H1 (cell line): ENCODE data around the gene STPG1. TPM values are rescaled to one million over a fixed set of nuclear protein-coding genes. Genes with fewer than 3 reads are reported as not detected.

Experiments
- CTCF ChIA-PET: fragments of 300-600 bp; sonication (Branson Sonifier 250); formaldehyde crosslinking; loops from one replicate; lab custom pipeline; 2021; ENCODE audit not compliant: partially characterized antibody; lab: Charles Lee
- POLR2A ChIA-PET: fragments of 300-600 bp; sonication (Branson Sonifier 250); formaldehyde crosslinking; loops from one replicate; lab custom pipeline; 2021; ENCODE audit warnings: inconsistent platforms; ENCODE audit not compliant: partially characterized antibody; lab: Charles Lee
- DNase-seq, 2 experiments: peaks; one replicate each; pipeline versions ENCODE4 v3.0.0 to v3.0.0-alpha.2; 2010 to 2022; ENCODE audit warnings: low spot score in 2 of 2, low read depth in 1 of 2, mixed read lengths in 1 of 2
- FAIRE-seq: peaks from 2 replicates; lab custom pipeline; 2011; peaks lifted over from hg19 to GRCh38; lab: Jason Lieb, UNC
- H2AFZ ChIP-seq: 2 replicates; pipeline ENCODE4 v1.8.1; 2012; ENCODE audit warnings: low read length, inconsistent platforms
- H2AK5ac ChIP-seq: 2 replicates; pipeline ENCODE4 v1.6.1; 2013; ENCODE audit warnings: low read depth, low read length
- H2BK120ac ChIP-seq: replicated peaks from 2 replicates; pipeline ENCODE3; 2013; ENCODE audit warnings: low read depth, low read length, inconsistent platforms
- H2BK12ac ChIP-seq: 2 replicates; pipeline ENCODE4 v1.6.1; 2013; ENCODE audit warnings: low read depth, low read length
- H2BK15ac ChIP-seq: 2 replicates; pipeline ENCODE4 v1.6.1; 2013; ENCODE audit warnings: low read length
- H2BK20ac ChIP-seq: 2 replicates; pipeline ENCODE4 v1.6.1; 2013; ENCODE audit warnings: low read length
- H2BK5ac ChIP-seq: 2 replicates; pipeline ENCODE4 v1.6.1; 2013; ENCODE audit warnings: low read depth, low read length
- H3K14ac ChIP-seq: 2 replicates; pipeline ENCODE4 v1.6.1; 2013; ENCODE audit warnings: inconsistent platforms; ENCODE audit not compliant: insufficient read length
- H3K18ac ChIP-seq: 2 replicates; pipeline ENCODE4 v1.6.1; 2013; ENCODE audit warnings: low read length; ENCODE audit errors: extremely low read depth
- H3K23ac ChIP-seq: 2 replicates; pipeline ENCODE4 v1.6.1; 2013; ENCODE audit warnings: inconsistent platforms; ENCODE audit not compliant: insufficient read length
- H3K23me2 ChIP-seq: 2 replicates; pipeline ENCODE4 v1.6.1; 2013; ENCODE audit warnings: low read depth, low read length
- H3K27ac ChIP-seq: 2 replicates; pipeline ENCODE4 v1.6.1; 2011; ENCODE audit warnings: low read depth, low read length, inconsistent platforms
- H3K27me3 ChIP-seq, 4 experiments: replicated peaks in 1 of 4; 1 replicate in 1 of 4; 2 replicates in 3 of 4; pipeline versions ENCODE4 v1.6.1 to v1.8.1; 2011 to 2013; ENCODE audit warnings: low read length in 3 of 4, mild to moderate bottlenecking in 3 of 4, inconsistent platforms in 2 of 4, mixed read lengths in 2 of 4, moderate library complexity in 1 of 4; ENCODE audit not compliant: control insufficient read depth in 3 of 4, insufficient read depth in 3 of 4; ENCODE audit errors: extremely low read depth in 1 of 4
- H3K36me3 ChIP-seq, 4 experiments: 2 replicates each; pipeline versions ENCODE4 v1.6.1 to v1.8.1; 2011 to 2013; ENCODE audit warnings: mild to moderate bottlenecking in 4 of 4, low read length in 3 of 4, moderate library complexity in 2 of 4, control low read depth in 1 of 4, inconsistent platforms in 1 of 4; ENCODE audit not compliant: insufficient read depth in 4 of 4, control insufficient read depth in 2 of 4
- H3K4ac ChIP-seq: replicated peaks from 2 replicates; pipeline ENCODE3; 2013; ENCODE audit warnings: low read length, low read depth, mixed read lengths, inconsistent platforms; ENCODE audit not compliant: insufficient read length
- H3K4me1 ChIP-seq, 4 experiments: replicated peaks in 1 of 4; 1 replicate in 1 of 4; 2 replicates in 3 of 4; pipeline versions ENCODE4 v1.6.1 to v1.8.1; 2011 to 2013; ENCODE audit warnings: low read length in 3 of 4, inconsistent platforms in 2 of 4, mixed read lengths in 1 of 4; ENCODE audit not compliant: insufficient read depth in 4 of 4, control insufficient read depth in 3 of 4
- H3K4me2 ChIP-seq, 2 experiments: 2 replicates each; pipeline versions ENCODE4 v1.6.1 to v1.8.1; 2011 to 2013; ENCODE audit warnings: low read depth in 2 of 2, low read length in 2 of 2, control low read depth in 1 of 2, inconsistent platforms in 1 of 2, mild to moderate bottlenecking in 1 of 2; ENCODE audit not compliant: insufficient read depth in 1 of 2
- H3K4me3 ChIP-seq, 4 experiments: fragments of 200-600, 300-600 bp in 1 of 4; sonication (generic), shearing (Covaris generic), sonication (Bioruptor Twin) in 1 of 4; 2 replicates each; pipeline versions ENCODE4 v1.5.1 to v1.8.1; 2011 to 2016; ENCODE audit warnings: low read length in 4 of 4, low read depth in 3 of 4, control low read depth in 2 of 4, inconsistent platforms in 2 of 4, mild to moderate bottlenecking in 2 of 4, mixed read lengths in 1 of 4, moderate library complexity in 1 of 4; ENCODE audit not compliant: insufficient read depth in 2 of 4; ENCODE audit errors: extremely low read depth in 1 of 4
- H3K56ac ChIP-seq: replicated peaks from 2 replicates; pipeline ENCODE3; 2013; ENCODE audit warnings: low read depth, mild to moderate bottlenecking, mixed read lengths, low read length, inconsistent platforms; ENCODE audit not compliant: insufficient read length
- H3K79me1 ChIP-seq: 2 replicates; pipeline ENCODE4 v1.6.1; 2013; ENCODE audit warnings: low read depth, low read length, control low read depth
- H3K79me2 ChIP-seq, 2 experiments: 2 replicates each; pipeline versions ENCODE4 v1.6.1 to v1.8.1; 2012 to 2013; ENCODE audit warnings: low read length in 2 of 2, mild to moderate bottlenecking in 2 of 2, inconsistent platforms in 1 of 2; ENCODE audit not compliant: insufficient read depth in 2 of 2, control insufficient read depth in 1 of 2
- H3K9ac ChIP-seq, 4 experiments: replicated peaks in 1 of 4; 1 replicate in 1 of 4; 2 replicates in 3 of 4; pipeline versions ENCODE4 v1.6.1 to v1.8.1; 2011 to 2013; ENCODE audit warnings: low read depth in 3 of 4, low read length in 3 of 4, control low read depth in 2 of 4, mild to moderate bottlenecking in 2 of 4, moderate library complexity in 2 of 4, inconsistent platforms in 1 of 4; ENCODE audit errors: extremely low read depth in 1 of 4
- H3K9me3 ChIP-seq, 2 experiments: 2 replicates each; pipeline versions ENCODE4 v1.6.1 to v1.8.1; 2012 to 2013; ENCODE audit warnings: mild to moderate bottlenecking in 2 of 2, moderate library complexity in 2 of 2, control low read depth in 1 of 2, inconsistent platforms in 1 of 2, low read depth in 1 of 2, low read length in 1 of 2, mixed read lengths in 1 of 2; ENCODE audit not compliant: insufficient read depth in 2 of 2
- H4K20me1 ChIP-seq, 2 experiments: replicated peaks in 1 of 2; 2 replicates each; pipeline versions ENCODE3 to v1.8.1; 2011 to 2013; ENCODE audit warnings: inconsistent platforms in 2 of 2, low read length in 2 of 2, mild to moderate bottlenecking in 1 of 2; ENCODE audit not compliant: insufficient read depth in 2 of 2, control insufficient read depth in 1 of 2
- H4K5ac ChIP-seq: 2 replicates; pipeline ENCODE4 v1.6.1; 2013; ENCODE audit warnings: low read length, low read depth, mixed read lengths, inconsistent platforms; ENCODE audit not compliant: insufficient read length
- H4K8ac ChIP-seq: 2 replicates; pipeline ENCODE4 v1.8.0; 2013; ENCODE audit warnings: mild to moderate bottlenecking, moderate library complexity, low read length, inconsistent platforms; ENCODE audit not compliant: insufficient read depth; ENCODE audit errors: extremely low read depth
- H4K91ac ChIP-seq: replicated peaks from 2 replicates; pipeline ENCODE3; 2013; ENCODE audit warnings: low read length, mixed read lengths, inconsistent platforms; ENCODE audit not compliant: insufficient read length
- CTCF ChIP-seq, 3 experiments: IDR thresholded peaks; 1 replicate in 2 of 3; 2 replicates in 1 of 3; pipeline versions ENCODE4 v1.5.1 to v1.6.1; 2011; ENCODE audit warnings: low read length in 3 of 3, mild to moderate bottlenecking in 3 of 3, inconsistent platforms in 2 of 3, low read depth in 1 of 3, moderate library complexity in 1 of 3; ENCODE audit not compliant: insufficient read depth in 1 of 3; ENCODE audit errors: control extremely low read depth in 1 of 3
- EGR1 ChIP-seq: IDR thresholded peaks from 2 replicates; pipeline ENCODE4 v1.6.1; 2011; ENCODE audit warnings: low read depth, low read length, borderline replicate concordance
- EP300 ChIP-seq, 2 experiments: IDR thresholded peaks; 1 replicate in 1 of 2; 2 replicates in 1 of 2; pipeline ENCODE4 v1.6.1; 2011 to 2012; ENCODE audit warnings: low read depth in 2 of 2, low read length in 2 of 2, mild to moderate bottlenecking in 2 of 2, borderline replicate concordance in 1 of 2, inconsistent platforms in 1 of 2, moderate library complexity in 1 of 2
- GABPA ChIP-seq: IDR thresholded peaks from 2 replicates; pipeline ENCODE4 v1.6.1; 2011; ENCODE audit warnings: mild to moderate bottlenecking, low read length, moderate library complexity, borderline replicate concordance; ENCODE audit not compliant: insufficient read depth
- JUN ChIP-seq: IDR thresholded peaks from 2 replicates; pipeline ENCODE4 v1.6.1; 2011; ENCODE audit warnings: low read depth, mild to moderate bottlenecking, improper control_type of control experiment, low read length
- RXRA ChIP-seq: IDR thresholded peaks from 2 replicates; pipeline ENCODE4 v1.6.1; 2011; ENCODE audit warnings: low read depth, mild to moderate bottlenecking, low read length, moderate library complexity; ENCODE audit not compliant: insufficient read depth
- SAP30 ChIP-seq: fragments of 300-600 bp; sonication (generic); IDR thresholded peaks from 2 replicates; pipeline ENCODE4 v1.7.1; 2012; ENCODE audit warnings: low read length, moderate library complexity, mild to moderate bottlenecking, inconsistent platforms; ENCODE audit not compliant: insufficient read depth, insufficient replicate concordance
- SIX5 ChIP-seq: IDR thresholded peaks from 2 replicates; pipeline ENCODE4 v1.6.1; 2011; ENCODE audit warnings: mild to moderate bottlenecking, low read depth, low read length
- SP1 ChIP-seq: IDR thresholded peaks from 2 replicates; pipeline ENCODE4 v1.6.1; 2011; ENCODE audit warnings: low read depth, low read length
- WGBS, 2 experiments: shearing (Covaris generic) in 1 of 2; methylation state at CpG; one replicate each; pipeline versions ENCODE4 v1.1.6 to v1.1.7; 2013 to 2015; ENCODE audit warnings: low lambda C conversion rate in 2 of 2, mixed read lengths in 2 of 2, inconsistent platforms in 1 of 2, low coverage in 1 of 2, missing lambda C conversion rate in 1 of 2; ENCODE audit not compliant: insufficient replicate concordance in 2 of 2, insufficient coverage in 1 of 2, insufficient read length in 1 of 2; ENCODE audit errors: extremely low coverage in 1 of 2, missing lambda C conversion rate in 1 of 2; 5-methylcytosine and 5-hydroxymethylcytosine counted together
- polyA plus RNA-seq, 7 experiments: library from polyadenylated mRNA; depleted of rRNA in 3 of 7; stranded (reverse) in 5 of 7; unstranded in 2 of 7; fragments of >200 nt in 5 of 7; fragments of 200-250 nt in 2 of 7; gene quantifications; 1 replicate in 5 of 7; 2 replicates in 1 of 7; 4 replicates in 1 of 7; pipeline versions ENCODE4 v1.2.1 to v1.2.3, GENCODE V29; 2011 to 2013; ENCODE audit warnings: missing spikeins in 2 of 7, mixed read lengths in 2 of 7
- total RNA-seq: library from RNA; stranded (reverse); fragmentation: NEBNext Ultra II Directional; extraction: Animal tissue kit (Norgen Biotek cat#: 25700); gene quantifications from 2 replicates; pipeline ENCODE4 v1.2.1, GENCODE V29; 2021
- TF ChIP-seq, protein P1 (sequence below): IDR thresholded peaks from 2 replicates; pipeline ENCODE4 v1.6.1; 2012; ENCODE audit warnings: inconsistent platforms

The STPG1 gene
- total and polyA plus RNA-seq, 2 of the 8 experiments (the other 6 are each of a cell fraction or from before 2014, with no cell fraction given) = 10.3 to 11.2 TPM

DNA sequence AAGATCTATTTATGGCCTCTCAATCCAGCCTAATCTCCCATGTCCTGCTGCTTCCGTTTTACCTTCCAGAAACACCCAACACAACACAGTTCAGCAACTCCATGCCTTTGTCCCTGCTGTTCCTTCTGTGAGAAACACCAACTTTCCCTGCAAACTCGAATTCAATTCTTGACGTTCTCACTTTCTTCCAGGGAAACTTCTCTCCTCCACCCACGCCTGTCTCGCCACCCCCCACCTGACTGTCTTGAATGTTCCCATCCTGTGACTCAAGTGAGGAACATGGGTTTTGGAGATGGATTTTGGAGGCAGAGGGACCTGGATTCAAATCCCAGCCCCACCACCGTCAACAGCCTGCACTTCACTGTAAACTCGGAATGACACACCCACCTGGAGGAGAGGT is 49.6 kb downstream of the STPG1 start:
- Histone ChIP-seq H4K91ac (no peak overlapping the region), H3K9me3 (no peaks in the 10 kb centered on the region), H3K23me2 (no peaks in the 10 kb centered on the region), H2BK15ac (no peak overlapping the region), H2BK12ac (no peak overlapping the region), H4K8ac (no peak overlapping the region), H2BK120ac (no peak overlapping the region), H2BK20ac (no peak overlapping the region), H3K4ac (no peak overlapping the region), H3K18ac (no peak overlapping the region), H4K20me1 (no peaks in the 10 kb centered on the region), H2AK5ac (no peak overlapping the region), H3K4me3 (no peak overlapping the region), H3K79me2 (no peaks in the 10 kb centered on the region), H3K56ac (no peak overlapping the region), H3K36me3 (no peaks in the 10 kb centered on the region; a peak in 1 of 8 replicates), H4K5ac (no peak overlapping the region), H3K4me1 (no peaks in the 10 kb centered on the region; a peak in 2 of 7 replicates), H3K27me3 (no peaks in the 10 kb centered on the region), H3K79me1 (no peaks in the 10 kb centered on the region), H2BK5ac (no peak overlapping the region), H3K4me2 (no peak overlapping the region), H3K14ac (no peak overlapping the region), H3K9ac (no peak overlapping the region), H3K23ac (no peak overlapping the region), H3K27ac (no peak overlapping the region), H2AFZ (no peak overlapping the region)
- FAIRE-seq (no peak), DNase-seq (no peak)
- ChIA-PET POLR2A (no interaction called here), CTCF (interaction anchor here (0.6 to 2.2 kb wide), 8 partner anchors 8 to 165 kb away, joined by 3 to 11 read pairs (median 4); no protein-coding TSS in a partner anchor)
- 77% methylated on average over 7 of the region's 7 CpGs; no CpG with 5 or more reads in 1 of the 2 experiments for WGBS, 2 experiments
- no peak for TF ChIP-seq RXRA
- no peak for TF ChIP-seq EGR1
- no peak for TF ChIP-seq CTCF (IDR thresholded peaks at IDR 0.05; ENCODE audit: control extremely low read depth in 1 of 3, insufficient read depth in 1 of 3, low read depth in 1 of 3, low read length in 3 of 3)
- TF ChIP-seq GABPA = no peak
- TF ChIP-seq JUN = no peak
- TF ChIP-seq SIX5 = no peak
- no peak for TF ChIP-seq EP300 (IDR thresholded peaks at IDR 0.05; ENCODE audit: borderline replicate concordance in 1 of 2, low read depth in 2 of 2, low read length in 2 of 2)
- TF ChIP-seq SAP30 = no peak
- TF ChIP-seq, protein P1, sequence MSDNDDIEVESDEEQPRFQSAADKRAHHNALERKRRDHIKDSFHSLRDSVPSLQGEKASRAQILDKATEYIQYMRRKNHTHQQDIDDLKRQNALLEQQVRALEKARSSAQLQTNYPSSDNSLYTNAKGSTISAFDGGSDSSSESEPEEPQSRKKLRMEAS = no peak
- TF ChIP-seq SP1 = no peak
